GM21526 (cell line): ENCODE measurements around the gene ZNF397.
A peak's percentile ranks its signal among the peaks of the same experiment; 100 is the strongest.
"Not testable (repeated sequence)": the region's sequence is repeated elsewhere in the genome, so short reads cannot be mapped to it uniquely, and the experiment has no call there.

ENCODE experiments used
- ATAC-seq: cut with Tn5 transposase; IDR thresholded peaks from one replicate; pipeline ENCODE4 v1.9.1; 2021; ENCODE audit warnings: moderate library complexity; ENCODE audit not compliant: unreplicated experiment, low FRiP score

ZNF397 gene

GRCh38 chr18:35240664-35241447 is at the start of gene ZNF397:
ZNF397 (plus strand) TSS chr18:35241034; CDS start chr18:35242471, 1,437 bp downstream.
- peak; percentile 99 for ATAC-seq

- no peak for ATAC-seq
These were observed 49.2 kb upstream of the ZNF397 start for GRCh38 chr18:35191698-35192025.

GRCh38 chr18:35192415-35192814 is 48.4 kb upstream of the ZNF397 start:
- no peak for ATAC-seq

- no peak for ATAC-seq
These were observed 47.5 kb upstream of the ZNF397 start for GRCh38 chr18:35193316-35193715.

GRCh38 chr18:35197296-35197695 is 43.5 kb upstream of the ZNF397 start:
- ATAC-seq = no peak

GRCh38 chr18:35201256-35201931 is 39.4 kb upstream of the ZNF397 start:
- ATAC-seq = no peak

GRCh38 chr18:35203067-35203466 is 37.8 kb upstream of the ZNF397 start:
- ATAC-seq = no peak

- no peak for ATAC-seq
These were observed 35.6 kb upstream of the ZNF397 start for GRCh38 chr18:35205199-35205712.

- not testable (repeated sequence) for ATAC-seq
These were observed 34.9 kb upstream of the ZNF397 start for GRCh38 chr18:35205746-35206458.

- ATAC-seq = no peak
These were observed 25.8 kb upstream of the ZNF397 start for GRCh38 chr18:35215026-35215425.

- ATAC-seq = not testable (repeated sequence)
These were observed 24.2 kb upstream of the ZNF397 start for GRCh38 chr18:35216611-35217010.

- not testable (repeated sequence) for ATAC-seq
These were observed 21.5 kb upstream of the ZNF397 start for GRCh38 chr18:35219331-35219730.

- ATAC-seq = no peak
These were observed 20.4 kb upstream of the ZNF397 start for GRCh38 chr18:35220424-35220823.

- ATAC-seq = no peak
These were observed 17.0 kb upstream of the ZNF397 start for GRCh38 chr18:35223797-35224196.

GRCh38 chr18:35227254-35227653 is 13.6 kb upstream of the ZNF397 start:
- no peak for ATAC-seq

- ATAC-seq = peak; percentile 89
These were observed 9.8 kb upstream of the ZNF397 start for GRCh38 chr18:35231052-35231451.

- ATAC-seq = no peak
These were observed 4.1 kb upstream of the ZNF397 start for GRCh38 chr18:35236571-35237363.

GRCh38 chr18:35239314-35239713 is 1.5 kb upstream of the ZNF397 start:
- ATAC-seq = no peak

- peak; percentile 3 for ATAC-seq
These were observed 592 bp downstream of the ZNF397 start for GRCh38 chr18:35241448-35241804.

GRCh38 chr18:35242426-35242825 is 1.6 kb downstream of the ZNF397 start:
- no peak for ATAC-seq
